GM20000 (cell line): ENCODE data around the gene GHDC.
"Not testable (repeated sequence)": the region's sequence is repeated elsewhere in the genome, so short reads cannot be mapped to it uniquely, and the experiment has no call there.

ENCODE experiments used
- DNase-seq: peaks from one replicate; pipeline ENCODE4 v3.0.0; 2012; ENCODE audit warnings: low spot score
- CTCF ChIP-seq: IDR thresholded peaks from 2 replicates; pipeline ENCODE4 v1.5.1; 2012; ENCODE audit warnings: mild to moderate bottlenecking, control low read depth; ENCODE audit errors: extremely low read depth, missing control alignments

Gene GHDC

GRCh38 chr17:42155614-42156045 lies 38.7 kb downstream of the GHDC start:
- DNase-seq, result no peak
- no peak for TF ChIP-seq CTCF

GRCh38 chr17:42153919-42154742 lies 40.2 kb downstream of the GHDC start:
- DNase-seq, result no peak

GRCh38 chr17:42146911-42147607 lies 47.2 kb downstream of the GHDC start:
- no peak for DNase-seq
- no peak for TF ChIP-seq CTCF

More at GRCh38 chr17:42153919-42154742, 40.2 kb downstream of the GHDC start:
- TF ChIP-seq CTCF, result no peak

- not testable (repeated sequence) for DNase-seq
Measured at GRCh38 chr17:42143138-42143537, 51.2 kb downstream of the GHDC start.

GRCh38 chr17:42142371-42142896 lies 51.9 kb downstream of the GHDC start:
- no peak for TF ChIP-seq CTCF

GRCh38 chr17:42141382-42141781 lies 52.9 kb downstream of the GHDC start:
- no peak for DNase-seq

More at GRCh38 chr17:42142371-42142896, 51.9 kb downstream of the GHDC start:
- DNase-seq, result no peak

GRCh38 chr17:42140690-42141089 lies 53.6 kb downstream of the GHDC start:
- DNase-seq, result not testable (repeated sequence)

More at GRCh38 chr17:42141382-42141781, 52.9 kb downstream of the GHDC start:
- TF ChIP-seq CTCF, result no peak
